Activated effector memory CD4-positive, alpha-beta T cell treated with anti-CD3 and anti-CD28 coated beads, Interleukin-2, amount 50 U/mL, for 16 hours (primary cell): ENCODE data around the gene LMLN.
"Not testable (repeated sequence)": the region's sequence is repeated elsewhere in the genome, so short reads cannot be mapped to it uniquely, and the experiment has no call there.

Source experiments
- DNase-seq: peaks from one replicate; pipeline ENCODE4 v3.0.0-alpha.2; 2020

The LMLN gene

GRCh38 chr3:197959891-197960693, at the start of gene LMLN:
TSS of gene LMLN (plus strand) at chr3:197960217. CDS start at chr3:197960246, 29 bp downstream.
- peak; percentile 99 for DNase-seq

- DNase-seq, result no peak
Measured at GRCh38 chr3:197912741-197913476, 47.1 kb upstream of the LMLN start.

GRCh38 chr3:197913641-197914380, 46.2 kb upstream of the LMLN start:
- no peak for DNase-seq

GRCh38 chr3:197921429-197922275, 38.4 kb upstream of the LMLN start:
- not testable (repeated sequence) for DNase-seq

- no peak for DNase-seq
Measured at GRCh38 chr3:197926418-197926817, 33.6 kb upstream of the LMLN start.

GRCh38 chr3:197927578-197927977, 32.4 kb upstream of the LMLN start:
- DNase-seq, result not testable (repeated sequence)

GRCh38 chr3:197936819-197937384, 23.1 kb upstream of the LMLN start:
- no peak for DNase-seq

- no peak for DNase-seq
Measured at GRCh38 chr3:197940745-197941384, 19.2 kb upstream of the LMLN start.

- DNase-seq, result no peak
Measured at GRCh38 chr3:197942956-197943556, 17.0 kb upstream of the LMLN start.

GRCh38 chr3:197949191-197949777, 10.7 kb upstream of the LMLN start:
- no peak for DNase-seq

- peak; percentile 92 for DNase-seq
Measured at GRCh38 chr3:197949778-197950676, 10.0 kb upstream of the LMLN start, which contains the start of gene RPL35A. TSS of gene RPL35A (plus strand) at chr3:197950190. CDS start at chr3:197950968, 778 bp downstream.

- DNase-seq, result no peak
Measured at GRCh38 chr3:197950677-197951061, 9.3 kb upstream of the LMLN start.

GRCh38 chr3:197951392-197951990, 8.5 kb upstream of the LMLN start:
- no peak for DNase-seq

GRCh38 chr3:197952440-197952839, 7.6 kb upstream of the LMLN start:
- no peak for DNase-seq

- no peak for DNase-seq
Measured at GRCh38 chr3:197953325-197953724, 6.7 kb upstream of the LMLN start.

- no peak for DNase-seq
Measured at GRCh38 chr3:197953881-197954280, 6.1 kb upstream of the LMLN start.

- no peak for DNase-seq
Measured at GRCh38 chr3:197955892-197956477, 4.0 kb upstream of the LMLN start.

GRCh38 chr3:197956626-197956988, 3.4 kb upstream of the LMLN start:
- DNase-seq, result no peak

GRCh38 chr3:197957790-197958133, 2.3 kb upstream of the LMLN start:
- DNase-seq, result no peak
